ENCODE results near the gene EML3. TPM values are rescaled to one million over a fixed set of nuclear protein-coding genes. Genes with fewer than 3 reads are reported as not detected.

The EML3 gene
- total and polyA plus RNA-seq, 2 of the 13 experiments (the other 11 are each of a cell fraction or from before 2014, with no cell fraction given) = 10.6 to 12.3 TPM

DNA sequence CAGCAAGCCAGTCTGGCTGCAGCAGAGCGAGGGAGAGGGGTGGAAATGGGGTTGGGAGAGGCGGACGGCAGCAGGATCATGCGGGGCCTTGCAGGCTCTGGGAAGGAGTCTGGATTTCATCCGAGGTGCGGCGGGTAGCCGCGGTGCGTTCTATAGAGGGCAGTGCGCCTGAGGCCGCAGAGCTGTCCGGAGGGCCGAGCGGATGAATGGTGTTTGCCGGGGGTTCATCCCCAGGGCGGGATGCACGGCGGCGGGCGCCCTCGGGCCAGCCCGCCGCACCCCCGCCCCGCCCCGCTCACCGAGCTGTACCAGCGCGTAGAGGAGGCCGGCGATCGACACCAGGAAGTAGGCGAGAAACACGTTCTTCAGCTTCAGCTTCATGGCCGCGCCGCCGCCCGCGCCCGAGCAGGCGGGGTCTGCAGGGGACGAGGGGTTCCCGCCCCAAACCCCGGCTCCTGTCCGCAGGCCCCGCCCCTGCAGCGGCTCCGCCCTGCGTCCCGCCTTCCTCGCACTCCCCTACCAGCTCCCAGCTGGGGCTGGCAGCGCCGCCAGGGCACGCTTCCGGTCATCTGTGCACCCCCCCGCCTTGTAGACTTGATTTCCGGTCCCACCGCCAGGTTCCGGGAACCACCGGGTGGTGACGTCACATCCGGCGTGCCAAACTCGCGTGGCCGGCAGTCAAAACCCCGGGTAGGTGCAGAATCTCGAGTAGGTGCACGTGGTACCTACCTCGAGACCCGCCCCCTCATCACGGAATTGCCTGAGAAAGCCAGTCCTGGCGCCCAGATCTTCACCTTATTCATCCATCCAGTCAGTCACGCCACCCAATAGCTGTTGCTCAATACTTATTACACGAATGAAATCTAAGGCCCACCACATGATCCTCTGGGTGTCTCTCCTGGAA lies 9.2 kb upstream of the EML3 start, which contains the start of gene B3GAT3 (continued):
- peak; percentile 84; the same call in 1 of the 2 replicates for TF ChIP-seq NFKB2 (CRISPR knock-in tag; IDR thresholded peaks at IDR 0.05; ENCODE audit: borderline replicate concordance)
- TF ChIP-seq GZF1 (CRISPR knock-in tag; IDR thresholded peaks at IDR 0.05) = no peak
- TF ChIP-seq TBP (CRISPR knock-in tag; IDR thresholded peaks at IDR 0.05) = no peak
- no peak for TF ChIP-seq MBNL3 (CRISPR knock-in tag; conservative IDR thresholded peaks at IDR 0.05)
- no peak for TF ChIP-seq HOXA7 (CRISPR knock-in tag; IDR thresholded peaks at IDR 0.05)
- 0 out of 2 replicates have a peak, but pooled peaks have one; percentile 22 for TF ChIP-seq ZNF446 (CRISPR knock-in tag; IDR thresholded peaks at IDR 0.05)
- TF ChIP-seq, protein P1, sequence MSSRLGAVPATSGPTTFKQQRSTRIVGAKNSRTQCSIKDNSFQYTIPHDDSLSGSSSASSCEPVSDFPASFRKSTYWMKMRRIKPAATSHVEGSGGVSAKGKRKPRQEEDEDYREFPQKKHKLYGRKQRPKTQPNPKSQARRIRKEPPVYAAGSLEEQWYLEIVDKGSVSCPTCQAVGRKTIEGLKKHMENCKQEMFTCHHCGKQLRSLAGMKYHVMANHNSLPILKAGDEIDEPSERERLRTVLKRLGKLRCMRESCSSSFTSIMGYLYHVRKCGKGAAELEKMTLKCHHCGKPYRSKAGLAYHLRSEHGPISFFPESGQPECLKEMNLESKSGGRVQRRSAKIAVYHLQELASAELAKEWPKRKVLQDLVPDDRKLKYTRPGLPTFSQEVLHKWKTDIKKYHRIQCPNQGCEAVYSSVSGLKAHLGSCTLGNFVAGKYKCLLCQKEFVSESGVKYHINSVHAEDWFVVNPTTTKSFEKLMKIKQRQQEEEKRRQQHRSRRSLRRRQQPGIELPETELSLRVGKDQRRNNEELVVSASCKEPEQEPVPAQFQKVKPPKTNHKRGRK (CRISPR knock-in tag; IDR thresholded peaks at IDR 0.05) = no peak
- TF ChIP-seq, protein P2, sequence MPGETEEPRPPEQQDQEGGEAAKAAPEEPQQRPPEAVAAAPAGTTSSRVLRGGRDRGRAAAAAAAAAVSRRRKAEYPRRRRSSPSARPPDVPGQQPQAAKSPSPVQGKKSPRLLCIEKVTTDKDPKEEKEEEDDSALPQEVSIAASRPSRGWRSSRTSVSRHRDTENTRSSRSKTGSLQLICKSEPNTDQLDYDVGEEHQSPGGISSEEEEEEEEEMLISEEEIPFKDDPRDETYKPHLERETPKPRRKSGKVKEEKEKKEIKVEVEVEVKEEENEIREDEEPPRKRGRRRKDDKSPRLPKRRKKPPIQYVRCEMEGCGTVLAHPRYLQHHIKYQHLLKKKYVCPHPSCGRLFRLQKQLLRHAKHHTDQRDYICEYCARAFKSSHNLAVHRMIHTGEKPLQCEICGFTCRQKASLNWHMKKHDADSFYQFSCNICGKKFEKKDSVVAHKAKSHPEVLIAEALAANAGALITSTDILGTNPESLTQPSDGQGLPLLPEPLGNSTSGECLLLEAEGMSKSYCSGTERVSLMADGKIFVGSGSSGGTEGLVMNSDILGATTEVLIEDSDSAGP (CRISPR knock-in tag; IDR thresholded peaks at IDR 0.05; ENCODE audit: borderline replicate concordance) = peak; percentile 84
- TF ChIP-seq, protein P3, sequence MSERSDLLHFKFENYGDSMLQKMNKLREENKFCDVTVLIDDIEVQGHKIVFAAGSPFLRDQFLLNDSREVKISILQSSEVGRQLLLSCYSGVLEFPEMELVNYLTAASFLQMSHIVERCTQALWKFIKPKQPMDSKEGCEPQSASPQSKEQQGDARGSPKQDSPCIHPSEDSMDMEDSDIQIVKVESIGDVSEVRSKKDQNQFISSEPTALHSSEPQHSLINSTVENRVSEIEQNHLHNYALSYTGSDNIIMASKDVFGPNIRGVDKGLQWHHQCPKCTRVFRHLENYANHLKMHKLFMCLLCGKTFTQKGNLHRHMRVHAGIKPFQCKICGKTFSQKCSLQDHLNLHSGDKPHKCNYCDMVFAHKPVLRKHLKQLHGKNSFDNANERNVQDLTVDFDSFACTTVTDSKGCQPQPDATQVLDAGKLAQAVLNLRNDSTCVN (CRISPR knock-in tag; IDR thresholded peaks at IDR 0.05; ENCODE audit: borderline replicate concordance) = peak; percentile 59; the same call in 1 of the 2 replicates
- peak; percentile 88 for TF ChIP-seq IKZF4 (CRISPR knock-in tag; IDR thresholded peaks at IDR 0.05; ENCODE audit: borderline replicate concordance, low read depth, not compliant biosample characterization)
- peak; percentile 70 for TF ChIP-seq POLR2AphosphoS5 (IDR thresholded peaks at IDR 0.05; ENCODE audit: low read depth, low read length)
- TF ChIP-seq ZNF280D (CRISPR knock-in tag; IDR thresholded peaks at IDR 0.05) = peak; percentile 75; the same call in 1 of the 2 replicates
- peak; percentile 80 for TF ChIP-seq MLX (CRISPR knock-in tag; IDR thresholded peaks at IDR 0.05)
- peak; percentile 98 for TF ChIP-seq ATF7 (IDR thresholded peaks at IDR 0.05)
- peak; percentile 94 for TF ChIP-seq ATF7 (CRISPR knock-in tag; IDR thresholded peaks at IDR 0.05)
- no peak for TF ChIP-seq HMG20A (CRISPR knock-in tag; IDR thresholded peaks at IDR 0.05; ENCODE audit: borderline replicate concordance)
- TF ChIP-seq ZNF788 (CRISPR knock-in tag; IDR thresholded peaks at IDR 0.05; ENCODE audit: borderline replicate concordance) = peak; percentile 96
- TF ChIP-seq ATF5 (CRISPR knock-in tag; IDR thresholded peaks at IDR 0.05; ENCODE audit: low read depth) = no peak

All from HepG2 (cell line).